ENCODE data around the gene REEP6.
"Not testable (repeated sequence)": the region's sequence is repeated elsewhere in the genome, so short reads cannot be mapped to it uniquely, and the experiment has no call there.

Gene REEP6

GRCh38 chr19:1524287-1524971 lies 33.4 kb downstream of the REEP6 start:
- no peak for DNase-seq (ENCODE audit: low read depth)

- no peak for DNase-seq (ENCODE audit: low read depth)
These were observed 34.0 kb downstream of the REEP6 start for GRCh38 chr19:1524972-1525325.

GRCh38 chr19:1525343-1525742 lies 34.4 kb downstream of the REEP6 start:
- no peak for DNase-seq (ENCODE audit: low read depth)

- DNase-seq (ENCODE audit: low read depth): no peak
These were observed 35.2 kb downstream of the REEP6 start for GRCh38 chr19:1526066-1526778.

GRCh38 chr19:1526979-1527649 lies 36.1 kb downstream of the REEP6 start:
- DNase-seq (ENCODE audit: low read depth): no peak

- no peak for DNase-seq (ENCODE audit: low read depth)
These were observed 36.8 kb downstream of the REEP6 start for GRCh38 chr19:1527650-1528309.

GRCh38 chr19:1528596-1529429 lies 37.8 kb downstream of the REEP6 start:
- DNase-seq (ENCODE audit: low read depth): no peak

- DNase-seq (ENCODE audit: low read depth): no peak
These were observed 38.4 kb downstream of the REEP6 start for GRCh38 chr19:1529430-1529816.

GRCh38 chr19:1530856-1531255 lies 39.9 kb downstream of the REEP6 start:
- DNase-seq (ENCODE audit: low read depth): not testable (repeated sequence)

- no peak for DNase-seq (ENCODE audit: low read depth)
These were observed 40.6 kb downstream of the REEP6 start for GRCh38 chr19:1531587-1531986.

GRCh38 chr19:1532003-1532402 lies 41.0 kb downstream of the REEP6 start:
- DNase-seq (ENCODE audit: low read depth): no peak

GRCh38 chr19:1533510-1534150 lies 42.6 kb downstream of the REEP6 start:
- DNase-seq (ENCODE audit: low read depth): no peak

- no peak for DNase-seq (ENCODE audit: low read depth)
These were observed 44.0 kb downstream of the REEP6 start for GRCh38 chr19:1534972-1535371.

- DNase-seq (ENCODE audit: low read depth): not testable (repeated sequence)
These were observed 44.7 kb downstream of the REEP6 start for GRCh38 chr19:1535699-1536098.

- DNase-seq (ENCODE audit: low read depth): no peak
These were observed 48.0 kb downstream of the REEP6 start for GRCh38 chr19:1538978-1539377.

- DNase-seq (ENCODE audit: low read depth): not testable (repeated sequence)
These were observed 48.8 kb downstream of the REEP6 start for GRCh38 chr19:1539749-1540148.

- no peak for DNase-seq (ENCODE audit: low read depth)
These were observed 49.5 kb downstream of the REEP6 start for GRCh38 chr19:1540365-1540925.

Data from T follicular helper cell (primary cell).